Activated CD4-positive, alpha-beta T cell treated with anti-CD3 and anti-CD28 coated beads for 36 hours (primary cell): ENCODE results near the gene PDCD4. TPM values are rescaled to one million over a fixed set of nuclear protein-coding genes. Genes with fewer than 3 reads are reported as not detected.

Experiments used
- ATAC-seq: fragments of 200-7000 bp; cut with Tn5 transposase; one replicate; pipeline ENCODE4 v1.10.0; 2021; ENCODE audit warnings: mild to moderate bottlenecking, moderate library complexity
- CTCF ChIA-PET: fragments of 350-600 bp; sonication (Branson Sonifier 250); formaldehyde crosslinking; loops from one replicate; lab custom pipeline; 2021; ENCODE audit warnings: antibody characterized with exemption; lab: Charles Lee
- POLR2A ChIA-PET: fragments of 350-600 bp; sonication (Branson Sonifier 250); formaldehyde crosslinking; loops from one replicate; lab custom pipeline; 2021; ENCODE audit warnings: antibody characterized with exemption, inconsistent platforms; lab: Charles Lee
- DNase-seq: peaks from one replicate; pipeline ENCODE4 v3.0.0-alpha.2; 2020
- H3K27ac Mint-ChIP-seq: one replicate; pipeline ENCODE4 v1.8.0; 2021; ENCODE audit warnings: mixed read lengths
- H3K27me3 Mint-ChIP-seq: one replicate; pipeline ENCODE4 v1.8.0; 2021; ENCODE audit warnings: mixed read lengths
- H3K36me3 Mint-ChIP-seq: one replicate; pipeline ENCODE4 v1.8.0; 2021; ENCODE audit warnings: low read depth, mixed read lengths
- H3K4me1 Mint-ChIP-seq: one replicate; pipeline ENCODE4 v1.8.0; 2021; ENCODE audit warnings: mixed read lengths
- H3K4me3 Mint-ChIP-seq: one replicate; pipeline ENCODE4 v1.8.0; 2021; ENCODE audit warnings: mild to moderate bottlenecking, moderate library complexity, mixed read lengths
- H3K9me3 Mint-ChIP-seq: one replicate; pipeline ENCODE4 v1.8.0; 2021; ENCODE audit warnings: low read depth, mixed read lengths
- intact Hi-C, 2 experiments: fragments of 100-400 bp; cut with DNase I in 1 of 2; cut with micrococcal nuclease in 1 of 2; formaldehyde crosslinking; loops; one replicate each; pipeline versions ENCODE4 v1.14.2 to v1.15.1; 2022 to 2024; cut with DNase I, micrococcal nuclease
- total RNA-seq, 2 experiments: library from RNA; stranded (reverse); gene quantifications; one replicate each; pipeline ENCODE4 v1.2.3, GENCODE V29; 2021

The PDCD4 gene
- total RNA-seq, 2 experiments from 2014 or later: 69.8 to 125 TPM

- ChIA-PET POLR2A (interaction anchor here (0.6 kb wide), 1 partner anchor 78 kb away, joined by 4 read pairs; no protein-coding TSS in a partner anchor), CTCF (interaction anchor here (1.0 to 1.9 kb wide), 2 partner anchors 39 to 223 kb away, joined by 3 to 4 read pairs; no protein-coding TSS in a partner anchor)
- Mint-ChIP-seq H3K36me3 (no peaks in the 10 kb centered on the region), H3K4me1 (peaks cover 35% of the 10 kb centered on the region), H3K4me3 (no peak overlapping the region), H3K27me3 (no peaks in the 10 kb centered on the region), H3K9me3 (no peaks in the 10 kb centered on the region), H3K27ac (no peak overlapping the region)
- intact Hi-C loops: no loop called here
- ATAC-seq: peak; percentile 57
- peak; percentile 33 for DNase-seq
These were observed 38.3 kb upstream of the PDCD4 start for GRCh38 chr10:110833234-110833940.

GRCh38 chr10:110833941-110834628, 37.6 kb upstream of the PDCD4 start:
- Mint-ChIP-seq H3K27me3 (no peaks in the 10 kb centered on the region), H3K27ac (peak overlapping the region; percentile 67), H3K4me3 (no peak overlapping the region), H3K36me3 (no peaks in the 10 kb centered on the region), H3K4me1 (peaks cover 35% of the 10 kb centered on the region), H3K9me3 (no peaks in the 10 kb centered on the region)
- no peak for ATAC-seq
- no peak for DNase-seq
- ChIA-PET CTCF (interaction anchor here (1.0 to 1.9 kb wide), 2 partner anchors 39 to 223 kb away, joined by 3 to 4 read pairs; no protein-coding TSS in a partner anchor), POLR2A (no interaction called here)
- intact Hi-C loops: no loop called here

- no peaks in the 10 kb centered on the region for H3K9me3 Mint-ChIP-seq
- intact Hi-C loops: no loop called here
- peaks cover 35% of the 10 kb centered on the region for H3K4me1 Mint-ChIP-seq
- no peaks in the 10 kb centered on the region for H3K36me3 Mint-ChIP-seq
- peak; percentile 30 for DNase-seq
- ChIA-PET POLR2A (interaction anchor here (1.0 kb wide), 1 partner anchor 18 kb away, joined by 3 read pairs; no protein-coding TSS in a partner anchor), CTCF (interaction anchor here (0.6 to 1.9 kb wide), 5 partner anchors 31 to 224 kb away, joined by 3 to 4 read pairs (median 4); no protein-coding TSS in a partner anchor)
- no peak overlapping the region for H3K4me3 Mint-ChIP-seq
- ATAC-seq: peak; percentile 67
- H3K27ac Mint-ChIP-seq: peak overlapping the region; percentile 67
- H3K27me3 Mint-ChIP-seq: no peaks in the 10 kb centered on the region
These were observed 37.0 kb upstream of the PDCD4 start for GRCh38 chr10:110834629-110835301.

GRCh38 chr10:110835841-110836240, 35.9 kb upstream of the PDCD4 start:
- intact Hi-C loops: no loop called here
- POLR2A ChIA-PET: interaction anchor here (1.0 kb wide), 1 partner anchor 19 kb away, joined by 3 read pairs; no protein-coding TSS in a partner anchor

GRCh38 chr10:110836706-110837105, 35.0 kb upstream of the PDCD4 start:
- H3K27me3 Mint-ChIP-seq: no peaks in the 10 kb centered on the region
- H3K9me3 Mint-ChIP-seq: no peaks in the 10 kb centered on the region
- ATAC-seq: no peak
- peaks cover 37% of the 10 kb centered on the region for H3K4me1 Mint-ChIP-seq
- POLR2A ChIA-PET: interaction anchor here (0.6 to 0.7 kb wide), 2 partner anchors 89 to 173 kb away, joined by 4 to 5 read pairs; no protein-coding TSS in a partner anchor
- H3K36me3 Mint-ChIP-seq: no peaks in the 10 kb centered on the region
- H3K4me3 Mint-ChIP-seq: no peak overlapping the region
- H3K27ac Mint-ChIP-seq: no peak overlapping the region
- intact Hi-C loops: no loop called here
- CTCF ChIA-PET: interaction anchor here (0.9 to 1.7 kb wide), 6 partner anchors 9 to 497 kb away, joined by 3 to 10 read pairs (median 4); no protein-coding TSS in a partner anchor
- no peak for DNase-seq

More at GRCh38 chr10:110835841-110836240, 35.9 kb upstream of the PDCD4 start:
- Mint-ChIP-seq H3K27me3 (no peaks in the 10 kb centered on the region), H3K4me3 (no peak overlapping the region), H3K27ac (peak overlapping the region; percentile 6), H3K36me3 (no peaks in the 10 kb centered on the region), H3K9me3 (no peaks in the 10 kb centered on the region), H3K4me1 (peaks cover 35% of the 10 kb centered on the region)
- ATAC-seq (no peak), DNase-seq (no peak)
- CTCF ChIA-PET: interaction anchor here (0.9 to 1.7 kb wide), 4 partner anchors 22 to 496 kb away, joined by 3 to 10 read pairs (median 4); no protein-coding TSS in a partner anchor

GRCh38 chr10:110837418-110838171, 34.1 kb upstream of the PDCD4 start:
- ChIA-PET CTCF (interaction anchor here (0.9 to 1.1 kb wide), 2 partner anchors 10 to 91 kb away, joined by 3 read pairs; no protein-coding TSS in a partner anchor), POLR2A (interaction anchor here (0.5 kb wide), 1 partner anchor 66 kb away, joined by 3 read pairs; no protein-coding TSS in a partner anchor)
- no peaks in the 10 kb centered on the region for H3K36me3 Mint-ChIP-seq
- no peak overlapping the region for H3K27ac Mint-ChIP-seq
- DNase-seq (no peak), ATAC-seq (no peak)
- H3K9me3 Mint-ChIP-seq: no peaks in the 10 kb centered on the region
- no peaks in the 10 kb centered on the region for H3K27me3 Mint-ChIP-seq
- no peak overlapping the region for H3K4me3 Mint-ChIP-seq
- peaks cover 44% of the 10 kb centered on the region for H3K4me1 Mint-ChIP-seq
- intact Hi-C loops: no loop called here

- ChIA-PET CTCF (no interaction called here), POLR2A (interaction anchor here (0.6 kb wide), 1 partner anchor 144 kb away, joined by 3 read pairs; no protein-coding TSS in a partner anchor)
- Mint-ChIP-seq H3K4me1 (peaks cover 51% of the 10 kb centered on the region), H3K9me3 (no peaks in the 10 kb centered on the region), H3K27ac (no peak overlapping the region), H3K4me3 (no peak overlapping the region), H3K36me3 (no peaks in the 10 kb centered on the region), H3K27me3 (no peaks in the 10 kb centered on the region)
- no peak for ATAC-seq
- no peak for DNase-seq
- intact Hi-C loops: no loop called here
These were observed 31.4 kb upstream of the PDCD4 start for GRCh38 chr10:110840225-110840922.

GRCh38 chr10:110840923-110841428, 30.8 kb upstream of the PDCD4 start:
- intact Hi-C loops: no loop called here

GRCh38 chr10:110841767-110842267, 29.9 kb upstream of the PDCD4 start:
- H3K36me3 Mint-ChIP-seq: no peaks in the 10 kb centered on the region
- peak; percentile 57 for ATAC-seq
- intact Hi-C loops: no loop called here
- no peaks in the 10 kb centered on the region for H3K9me3 Mint-ChIP-seq
- no peaks in the 10 kb centered on the region for H3K27me3 Mint-ChIP-seq
- POLR2A ChIA-PET: no interaction called here
- peak; percentile 57 for DNase-seq
- H3K4me3 Mint-ChIP-seq: no peak overlapping the region
- CTCF ChIA-PET: interaction anchor here (0.6 to 2.8 kb wide), 3 partner anchors 17 to 520 kb away, joined by 3 to 11 read pairs (median 3); no protein-coding TSS in a partner anchor
- peak overlapping the region; percentile 11 for H3K27ac Mint-ChIP-seq
- H3K4me1 Mint-ChIP-seq: peaks cover 43% of the 10 kb centered on the region

More at GRCh38 chr10:110840923-110841428, 30.8 kb upstream of the PDCD4 start:
- no peak overlapping the region for H3K27ac Mint-ChIP-seq
- no peaks in the 10 kb centered on the region for H3K36me3 Mint-ChIP-seq
- H3K4me3 Mint-ChIP-seq: no peak overlapping the region
- H3K4me1 Mint-ChIP-seq: peaks cover 47% of the 10 kb centered on the region
- H3K27me3 Mint-ChIP-seq: no peaks in the 10 kb centered on the region
- no peaks in the 10 kb centered on the region for H3K9me3 Mint-ChIP-seq
- no peak for DNase-seq
- no peak for ATAC-seq
- POLR2A ChIA-PET: no interaction called here
- CTCF ChIA-PET: interaction anchor here (2.8 kb wide), 1 partner anchor 17 kb away, joined by 11 read pairs; no protein-coding TSS in a partner anchor
